ENCODE measurements around the gene NRXN3. TPM values are rescaled to one million over a fixed set of nuclear protein-coding genes. Genes with fewer than 3 reads are reported as not detected.

NRXN3 gene
- polyA plus RNA-seq, 1 of the 3 experiments (the other 2 are of a cell fraction): 1.6 TPM

DNA sequence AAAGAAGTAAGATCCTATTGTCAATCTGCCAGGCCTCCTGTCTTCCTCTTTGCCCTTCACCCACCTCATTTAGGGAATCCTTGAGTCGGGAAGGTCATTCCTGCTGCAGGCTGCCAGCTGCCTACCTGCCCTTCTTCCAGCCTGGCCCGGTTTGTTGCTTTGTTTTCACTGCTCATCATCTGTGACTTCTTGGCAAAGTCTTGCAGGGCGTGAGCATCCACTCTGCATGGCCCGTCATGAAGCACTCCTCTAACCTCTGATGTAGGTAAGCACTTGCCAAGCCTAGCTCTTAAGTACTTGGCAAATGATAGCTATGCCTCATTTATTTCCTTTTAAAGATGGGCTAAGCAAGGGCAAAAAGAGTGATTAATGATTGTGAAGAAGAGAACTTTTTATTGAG, 192.8 kb downstream of the NRXN3 start:
- Histone ChIP-seq H3K4me3 (ENCODE audit: low read depth in 2 of 2, low read length in 1 of 2) (no peak overlapping the region), H3K9ac (no peak overlapping the region), H3K4me2 (no peak overlapping the region), H3F3A (replicated peaks; ENCODE audit: insufficient read depth) (no peaks in the 10 kb centered on the region), H3K4me1 (ENCODE audit: control insufficient read depth in 1 of 2, insufficient read depth in 2 of 2, low read depth in 1 of 2, low read length in 1 of 2) (no peaks in the 10 kb centered on the region), H3K9me3 (no peaks in the 10 kb centered on the region), H2AFZ (ENCODE audit: low read depth) (no peak overlapping the region), H3K9me2 (no peaks in the 10 kb centered on the region), H3K36me3 (replicated peaks in 1 of 2; ENCODE audit: control insufficient read depth in 1 of 2, insufficient read depth in 2 of 2, low read length in 1 of 2) (no peaks in the 10 kb centered on the region), H3K27me3 (ENCODE audit: insufficient read depth) (no peaks in the 10 kb centered on the region), H3K27ac (ENCODE audit: low read depth in 2 of 2, low read length in 1 of 2) (no peak overlapping the region), H3K79me2 (ENCODE audit: insufficient read depth) (no peaks in the 10 kb centered on the region), H4K20me1 (ENCODE audit: insufficient read depth) (no peaks in the 10 kb centered on the region)
- ChIA-PET CTCF (no interaction called here), POLR2A (no interaction called here)
- TF ChIP-seq EZH2phosphoT487 (IDR thresholded peaks at IDR 0.05; ENCODE audit: borderline replicate concordance, low read depth): no peak
- WGBS (ENCODE audit: low lambda C conversion rate): 11% methylated on average over 4 of the region's 4 CpGs
- DNase-seq: no peak

DNA sequence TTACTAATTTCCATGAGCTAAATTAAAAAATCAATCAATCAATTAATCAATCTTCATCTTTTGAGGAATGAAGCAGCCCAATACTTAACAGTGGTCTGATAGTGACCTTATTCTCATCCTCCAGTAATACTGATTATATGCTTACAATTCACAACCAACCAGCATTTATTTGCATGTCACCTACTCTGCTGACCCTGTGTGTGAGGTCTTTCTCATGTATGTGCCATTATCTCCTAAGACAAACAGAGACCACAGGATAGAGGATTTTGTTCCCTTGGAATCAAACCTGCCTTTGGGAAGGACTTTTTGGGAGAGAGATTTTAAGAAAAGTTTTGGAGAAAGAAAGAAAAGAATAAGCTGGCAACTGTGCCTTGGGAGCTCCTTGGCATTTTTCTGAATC, 197.2 kb downstream of the NRXN3 start:
- no peak overlapping the region for H2AFZ ChIP-seq (ENCODE audit: low read depth)
- no peaks in the 10 kb centered on the region for H3K79me2 ChIP-seq (ENCODE audit: insufficient read depth)
- no peak for TF ChIP-seq YY1 (IDR thresholded peaks at IDR 0.05; ENCODE audit: low read depth)
- TF ChIP-seq, protein P1, sequence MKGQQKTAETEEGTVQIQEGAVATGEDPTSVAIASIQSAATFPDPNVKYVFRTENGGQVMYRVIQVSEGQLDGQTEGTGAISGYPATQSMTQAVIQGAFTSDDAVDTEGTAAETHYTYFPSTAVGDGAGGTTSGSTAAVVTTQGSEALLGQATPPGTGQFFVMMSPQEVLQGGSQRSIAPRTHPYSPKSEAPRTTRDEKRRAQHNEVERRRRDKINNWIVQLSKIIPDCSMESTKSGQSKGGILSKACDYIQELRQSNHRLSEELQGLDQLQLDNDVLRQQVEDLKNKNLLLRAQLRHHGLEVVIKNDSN (IDR thresholded peaks at IDR 0.05; ENCODE audit: borderline replicate concordance, low read depth): no peak
- no peak for TF ChIP-seq SIN3A (IDR thresholded peaks at IDR 0.05; ENCODE audit: borderline replicate concordance, low read depth, low read length)
- TF ChIP-seq POLR2AphosphoS5 (IDR thresholded peaks at IDR 0.05; ENCODE audit: low read depth, low read length): no peak
- TF ChIP-seq RAD21 (IDR thresholded peaks at IDR 0.05; ENCODE audit: low read length): no peak
- TF ChIP-seq, protein P2, sequence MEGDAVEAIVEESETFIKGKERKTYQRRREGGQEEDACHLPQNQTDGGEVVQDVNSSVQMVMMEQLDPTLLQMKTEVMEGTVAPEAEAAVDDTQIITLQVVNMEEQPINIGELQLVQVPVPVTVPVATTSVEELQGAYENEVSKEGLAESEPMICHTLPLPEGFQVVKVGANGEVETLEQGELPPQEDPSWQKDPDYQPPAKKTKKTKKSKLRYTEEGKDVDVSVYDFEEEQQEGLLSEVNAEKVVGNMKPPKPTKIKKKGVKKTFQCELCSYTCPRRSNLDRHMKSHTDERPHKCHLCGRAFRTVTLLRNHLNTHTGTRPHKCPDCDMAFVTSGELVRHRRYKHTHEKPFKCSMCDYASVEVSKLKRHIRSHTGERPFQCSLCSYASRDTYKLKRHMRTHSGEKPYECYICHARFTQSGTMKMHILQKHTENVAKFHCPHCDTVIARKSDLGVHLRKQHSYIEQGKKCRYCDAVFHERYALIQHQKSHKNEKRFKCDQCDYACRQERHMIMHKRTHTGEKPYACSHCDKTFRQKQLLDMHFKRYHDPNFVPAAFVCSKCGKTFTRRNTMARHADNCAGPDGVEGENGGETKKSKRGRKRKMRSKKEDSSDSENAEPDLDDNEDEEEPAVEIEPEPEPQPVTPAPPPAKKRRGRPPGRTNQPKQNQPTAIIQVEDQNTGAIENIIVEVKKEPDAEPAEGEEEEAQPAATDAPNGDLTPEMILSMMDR (IDR thresholded peaks at IDR 0.05): no peak
- TF ChIP-seq SMC3 (IDR thresholded peaks at IDR 0.05; ENCODE audit: low read depth, low read length): no peak
- no peak for TF ChIP-seq RCOR1 (IDR thresholded peaks at IDR 0.05; ENCODE audit: low read length)
- TF ChIP-seq, protein P3, sequence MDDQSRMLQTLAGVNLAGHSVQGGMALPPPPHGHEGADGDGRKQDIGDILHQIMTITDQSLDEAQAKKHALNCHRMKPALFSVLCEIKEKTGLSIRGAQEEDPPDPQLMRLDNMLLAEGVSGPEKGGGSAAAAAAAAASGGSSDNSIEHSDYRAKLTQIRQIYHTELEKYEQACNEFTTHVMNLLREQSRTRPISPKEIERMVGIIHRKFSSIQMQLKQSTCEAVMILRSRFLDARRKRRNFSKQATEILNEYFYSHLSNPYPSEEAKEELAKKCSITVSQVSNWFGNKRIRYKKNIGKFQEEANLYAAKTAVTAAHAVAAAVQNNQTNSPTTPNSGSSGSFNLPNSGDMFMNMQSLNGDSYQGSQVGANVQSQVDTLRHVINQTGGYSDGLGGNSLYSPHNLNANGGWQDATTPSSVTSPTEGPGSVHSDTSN (IDR thresholded peaks at IDR 0.05): no peak
- no peak for TF ChIP-seq MXI1 (IDR thresholded peaks at IDR 0.05; ENCODE audit: low read depth, low read length)
- TF ChIP-seq TEAD4 (IDR thresholded peaks at IDR 0.05; ENCODE audit: borderline replicate concordance, insufficient read depth): no peak
- TF ChIP-seq, protein P4, sequence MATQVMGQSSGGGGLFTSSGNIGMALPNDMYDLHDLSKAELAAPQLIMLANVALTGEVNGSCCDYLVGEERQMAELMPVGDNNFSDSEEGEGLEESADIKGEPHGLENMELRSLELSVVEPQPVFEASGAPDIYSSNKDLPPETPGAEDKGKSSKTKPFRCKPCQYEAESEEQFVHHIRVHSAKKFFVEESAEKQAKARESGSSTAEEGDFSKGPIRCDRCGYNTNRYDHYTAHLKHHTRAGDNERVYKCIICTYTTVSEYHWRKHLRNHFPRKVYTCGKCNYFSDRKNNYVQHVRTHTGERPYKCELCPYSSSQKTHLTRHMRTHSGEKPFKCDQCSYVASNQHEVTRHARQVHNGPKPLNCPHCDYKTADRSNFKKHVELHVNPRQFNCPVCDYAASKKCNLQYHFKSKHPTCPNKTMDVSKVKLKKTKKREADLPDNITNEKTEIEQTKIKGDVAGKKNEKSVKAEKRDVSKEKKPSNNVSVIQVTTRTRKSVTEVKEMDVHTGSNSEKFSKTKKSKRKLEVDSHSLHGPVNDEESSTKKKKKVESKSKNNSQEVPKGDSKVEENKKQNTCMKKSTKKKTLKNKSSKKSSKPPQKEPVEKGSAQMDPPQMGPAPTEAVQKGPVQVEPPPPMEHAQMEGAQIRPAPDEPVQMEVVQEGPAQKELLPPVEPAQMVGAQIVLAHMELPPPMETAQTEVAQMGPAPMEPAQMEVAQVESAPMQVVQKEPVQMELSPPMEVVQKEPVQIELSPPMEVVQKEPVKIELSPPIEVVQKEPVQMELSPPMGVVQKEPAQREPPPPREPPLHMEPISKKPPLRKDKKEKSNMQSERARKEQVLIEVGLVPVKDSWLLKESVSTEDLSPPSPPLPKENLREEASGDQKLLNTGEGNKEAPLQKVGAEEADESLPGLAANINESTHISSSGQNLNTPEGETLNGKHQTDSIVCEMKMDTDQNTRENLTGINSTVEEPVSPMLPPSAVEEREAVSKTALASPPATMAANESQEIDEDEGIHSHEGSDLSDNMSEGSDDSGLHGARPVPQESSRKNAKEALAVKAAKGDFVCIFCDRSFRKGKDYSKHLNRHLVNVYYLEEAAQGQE (IDR thresholded peaks at IDR 0.05; ENCODE audit: low read depth, low read length): no peak
- TF ChIP-seq TCF12 (IDR thresholded peaks at IDR 0.05): no peak
- TF ChIP-seq FOXM1 (IDR thresholded peaks at IDR 0.05; ENCODE audit: low read depth): no peak
- TF ChIP-seq, protein P5, sequence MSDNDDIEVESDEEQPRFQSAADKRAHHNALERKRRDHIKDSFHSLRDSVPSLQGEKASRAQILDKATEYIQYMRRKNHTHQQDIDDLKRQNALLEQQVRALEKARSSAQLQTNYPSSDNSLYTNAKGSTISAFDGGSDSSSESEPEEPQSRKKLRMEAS (IDR thresholded peaks at IDR 0.05; ENCODE audit: low read depth): no peak
- TF ChIP-seq TAF1 (IDR thresholded peaks at IDR 0.05; ENCODE audit: borderline replicate concordance, low read depth, low read length): no peak
- no peak for TF ChIP-seq NRF1 (IDR thresholded peaks at IDR 0.05; ENCODE audit: low read depth, low read length)
- no peak for DNase-seq
- ChIA-PET POLR2A (no interaction called here), CTCF (interaction anchor here (1.5 kb wide), 1 partner anchor 81 kb away, joined by 5 read pairs; no protein-coding TSS in a partner anchor)
- H3K9ac ChIP-seq: no peak overlapping the region
- H3K27ac ChIP-seq (ENCODE audit: low read depth in 2 of 2, low read length in 1 of 2): no peak overlapping the region
- H3F3A ChIP-seq (replicated peaks; ENCODE audit: insufficient read depth): no peaks in the 10 kb centered on the region
- H3K4me1 ChIP-seq (ENCODE audit: control insufficient read depth in 1 of 2, insufficient read depth in 2 of 2, low read depth in 1 of 2, low read length in 1 of 2): no peaks in the 10 kb centered on the region
- H3K27me3 ChIP-seq (ENCODE audit: insufficient read depth): no peaks in the 10 kb centered on the region
- H3K4me3 ChIP-seq (ENCODE audit: low read depth in 2 of 2, low read length in 1 of 2): no peak overlapping the region
- H3K9me2 ChIP-seq: no peaks in the 10 kb centered on the region
- no peaks in the 10 kb centered on the region for H4K20me1 ChIP-seq (ENCODE audit: insufficient read depth)
- H3K9me3 ChIP-seq: no peaks in the 10 kb centered on the region
- no peak overlapping the region for H3K4me2 ChIP-seq
- H3K36me3 ChIP-seq (replicated peaks in 1 of 2; ENCODE audit: control insufficient read depth in 1 of 2, insufficient read depth in 2 of 2, low read length in 1 of 2): no peaks in the 10 kb centered on the region

All from SK-N-SH (cell line).